HCT116 (cell line): Measurements from ENCODE around the gene FGFRL1.

ENCODE experiments used
- CEBPB ChIP-seq: IDR thresholded peaks from 2 replicates; pipeline ENCODE4 v1.6.1; 2012; ENCODE audit warnings: low read depth
- EGR1 ChIP-seq: IDR thresholded peaks from 2 replicates; pipeline ENCODE4 v1.6.1; 2012; ENCODE audit warnings: low read depth
- EZH2 ChIP-seq: fragments of 200-600 bp; sonication (generic); IDR thresholded peaks from 2 replicates; pipeline ENCODE4 v1.6.1; 2017; ENCODE audit warnings: antibody characterized with exemption, mixed run types
- EZH2phosphoT487 ChIP-seq: fragments of 200-600 bp; IDR thresholded peaks from 2 replicates; pipeline ENCODE4 v1.6.1; 2018; ENCODE audit warnings: antibody characterized with exemption, borderline replicate concordance
- FOSL1 ChIP-seq: IDR thresholded peaks from 2 replicates; pipeline ENCODE4 v1.6.1; 2012; ENCODE audit warnings: low read depth
- JUND ChIP-seq: IDR thresholded peaks from 2 replicates; pipeline ENCODE4 v1.6.1; 2012
- POLR2A ChIP-seq: IDR thresholded peaks from 2 replicates; pipeline ENCODE4 v1.7.0; 2011; ENCODE audit warnings: borderline replicate concordance; ENCODE audit not compliant: insufficient read depth, insufficient read length; ENCODE audit errors: extremely low read depth
- POLR2AphosphoS5 ChIP-seq: IDR thresholded peaks from 2 replicates; pipeline ENCODE4 v1.6.1; 2011; ENCODE audit warnings: mild to moderate bottlenecking, low read depth, low read length, moderate library complexity
- RAD21 ChIP-seq: IDR thresholded peaks from 2 replicates; pipeline ENCODE4 v1.6.1; 2012; ENCODE audit warnings: low read depth, mild to moderate bottlenecking
- SP1 ChIP-seq: IDR thresholded peaks from 2 replicates; pipeline ENCODE4 v1.6.1; 2012; ENCODE audit warnings: low read depth
- ZNF274 ChIP-seq: fragments of 200-500 bp; sonication (Bioruptor generic); IDR thresholded peaks from 2 replicates; pipeline ENCODE4 v1.6.1; 2014; ENCODE audit warnings: mild to moderate bottlenecking, low read depth, low read length, inconsistent platforms
- TF ChIP-seq, protein P1 (sequence below), 3 experiments: fragments of 200-600 bp in 1 of 3; sonication (generic) in 1 of 3; IDR thresholded peaks in 2 of 3; conservative IDR thresholded peaks in 1 of 3; 2 replicates each; pipeline ENCODE4 v1.5.1; 2012 to 2017; ENCODE audit warnings: low read depth in 2 of 3, low read length in 2 of 3, antibody characterized with exemption in 1 of 3, borderline replicate concordance in 1 of 3, control low read depth in 1 of 3, mild to moderate bottlenecking in 1 of 3, mixed read lengths in 1 of 3, mixed run types in 1 of 3, moderate library complexity in 1 of 3; ENCODE audit not compliant: insufficient read depth in 1 of 3
- TF ChIP-seq, protein P2 (sequence below): IDR thresholded peaks from 2 replicates; pipeline ENCODE4 v1.6.1; 2012; ENCODE audit warnings: low read depth

DNA sequence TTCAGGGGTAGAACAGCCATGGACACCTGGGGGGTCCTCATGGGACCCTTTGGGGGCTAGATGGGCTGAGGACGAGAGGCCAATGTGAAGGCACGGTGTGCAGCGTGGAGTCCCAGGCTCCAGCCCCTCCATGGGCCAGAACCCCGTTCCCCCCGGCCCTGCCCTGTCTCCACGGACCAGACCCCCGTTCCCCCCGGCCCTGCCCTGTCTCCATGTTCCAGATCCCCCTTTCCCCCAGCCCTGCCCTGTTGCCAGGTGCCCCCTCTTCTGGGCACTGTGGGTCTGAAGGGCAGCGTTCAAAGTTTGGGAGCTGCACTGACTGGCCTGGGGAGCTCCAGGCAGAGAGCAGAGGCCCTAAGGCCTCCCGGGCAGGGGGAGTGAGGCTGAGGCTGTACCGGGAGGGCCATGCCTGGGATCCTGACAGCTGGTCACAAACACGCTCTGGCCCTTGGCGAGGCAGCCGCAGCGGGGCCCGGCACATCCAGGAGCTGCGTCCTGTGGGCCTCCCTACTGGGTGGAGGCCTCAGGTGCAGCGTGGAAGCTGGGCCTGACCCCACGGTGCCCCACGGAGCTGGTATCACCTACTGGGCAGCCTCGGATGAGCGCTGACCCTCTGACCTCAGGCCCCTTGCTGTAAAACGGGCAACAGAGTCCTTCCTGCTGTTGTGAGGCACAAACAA, 46.9 kb upstream of the FGFRL1 start:
- TF ChIP-seq POLR2AphosphoS5: no peak
- TF ChIP-seq, protein P1, sequence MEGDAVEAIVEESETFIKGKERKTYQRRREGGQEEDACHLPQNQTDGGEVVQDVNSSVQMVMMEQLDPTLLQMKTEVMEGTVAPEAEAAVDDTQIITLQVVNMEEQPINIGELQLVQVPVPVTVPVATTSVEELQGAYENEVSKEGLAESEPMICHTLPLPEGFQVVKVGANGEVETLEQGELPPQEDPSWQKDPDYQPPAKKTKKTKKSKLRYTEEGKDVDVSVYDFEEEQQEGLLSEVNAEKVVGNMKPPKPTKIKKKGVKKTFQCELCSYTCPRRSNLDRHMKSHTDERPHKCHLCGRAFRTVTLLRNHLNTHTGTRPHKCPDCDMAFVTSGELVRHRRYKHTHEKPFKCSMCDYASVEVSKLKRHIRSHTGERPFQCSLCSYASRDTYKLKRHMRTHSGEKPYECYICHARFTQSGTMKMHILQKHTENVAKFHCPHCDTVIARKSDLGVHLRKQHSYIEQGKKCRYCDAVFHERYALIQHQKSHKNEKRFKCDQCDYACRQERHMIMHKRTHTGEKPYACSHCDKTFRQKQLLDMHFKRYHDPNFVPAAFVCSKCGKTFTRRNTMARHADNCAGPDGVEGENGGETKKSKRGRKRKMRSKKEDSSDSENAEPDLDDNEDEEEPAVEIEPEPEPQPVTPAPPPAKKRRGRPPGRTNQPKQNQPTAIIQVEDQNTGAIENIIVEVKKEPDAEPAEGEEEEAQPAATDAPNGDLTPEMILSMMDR (IDR thresholded peaks at IDR 0.05 in 2 of 3, conservative IDR thresholded peaks at IDR 0.05 in 1 of 3; ENCODE audit: borderline replicate concordance in 1 of 3, insufficient read depth in 1 of 3, low read depth in 2 of 3, low read length in 2 of 3): no peak
- no peak for TF ChIP-seq EZH2
- no peak for TF ChIP-seq RAD21
- TF ChIP-seq EZH2phosphoT487: no peak
- TF ChIP-seq CEBPB: no peak
- TF ChIP-seq JUND: no peak
- no peak for TF ChIP-seq ZNF274
- no peak for TF ChIP-seq POLR2A
- no peak for TF ChIP-seq EGR1
- no peak for TF ChIP-seq SP1
- TF ChIP-seq, protein P2, sequence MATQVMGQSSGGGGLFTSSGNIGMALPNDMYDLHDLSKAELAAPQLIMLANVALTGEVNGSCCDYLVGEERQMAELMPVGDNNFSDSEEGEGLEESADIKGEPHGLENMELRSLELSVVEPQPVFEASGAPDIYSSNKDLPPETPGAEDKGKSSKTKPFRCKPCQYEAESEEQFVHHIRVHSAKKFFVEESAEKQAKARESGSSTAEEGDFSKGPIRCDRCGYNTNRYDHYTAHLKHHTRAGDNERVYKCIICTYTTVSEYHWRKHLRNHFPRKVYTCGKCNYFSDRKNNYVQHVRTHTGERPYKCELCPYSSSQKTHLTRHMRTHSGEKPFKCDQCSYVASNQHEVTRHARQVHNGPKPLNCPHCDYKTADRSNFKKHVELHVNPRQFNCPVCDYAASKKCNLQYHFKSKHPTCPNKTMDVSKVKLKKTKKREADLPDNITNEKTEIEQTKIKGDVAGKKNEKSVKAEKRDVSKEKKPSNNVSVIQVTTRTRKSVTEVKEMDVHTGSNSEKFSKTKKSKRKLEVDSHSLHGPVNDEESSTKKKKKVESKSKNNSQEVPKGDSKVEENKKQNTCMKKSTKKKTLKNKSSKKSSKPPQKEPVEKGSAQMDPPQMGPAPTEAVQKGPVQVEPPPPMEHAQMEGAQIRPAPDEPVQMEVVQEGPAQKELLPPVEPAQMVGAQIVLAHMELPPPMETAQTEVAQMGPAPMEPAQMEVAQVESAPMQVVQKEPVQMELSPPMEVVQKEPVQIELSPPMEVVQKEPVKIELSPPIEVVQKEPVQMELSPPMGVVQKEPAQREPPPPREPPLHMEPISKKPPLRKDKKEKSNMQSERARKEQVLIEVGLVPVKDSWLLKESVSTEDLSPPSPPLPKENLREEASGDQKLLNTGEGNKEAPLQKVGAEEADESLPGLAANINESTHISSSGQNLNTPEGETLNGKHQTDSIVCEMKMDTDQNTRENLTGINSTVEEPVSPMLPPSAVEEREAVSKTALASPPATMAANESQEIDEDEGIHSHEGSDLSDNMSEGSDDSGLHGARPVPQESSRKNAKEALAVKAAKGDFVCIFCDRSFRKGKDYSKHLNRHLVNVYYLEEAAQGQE: no peak
- no peak for TF ChIP-seq FOSL1
